ENCODE results near the gene CAST.

Gene CAST

GRCh38 chr5:96819806-96820205, 157.6 kb downstream of the CAST start:
- Histone ChIP-seq H3F3A (ENCODE audit: insufficient read depth) (no peaks in the 10 kb centered on the region), H2AFZ (ENCODE audit: low read depth, low read length, severe bottlenecking) (no peak overlapping the region), H3K4me2 (ENCODE audit: low read depth, low read length, poor library complexity, severe bottlenecking) (no peak overlapping the region)

GRCh38 chr5:96821260-96821916, 159.2 kb downstream of the CAST start:
- H3K4me2 ChIP-seq (ENCODE audit: low read depth, low read length, poor library complexity, severe bottlenecking), result no peak overlapping the region

More at GRCh38 chr5:96819806-96820205, 157.6 kb downstream of the CAST start:
- H3K36me3 ChIP-seq (ENCODE audit: low read length), result no peaks in the 10 kb centered on the region
- H3K9me3 ChIP-seq (ENCODE audit: insufficient read depth, low read length), result no peaks in the 10 kb centered on the region
- no peaks in the 10 kb centered on the region for H3K79me2 ChIP-seq (ENCODE audit: insufficient read depth, low read length)
- H3K4me3 ChIP-seq (ENCODE audit: insufficient read depth, low read length, poor library complexity, severe bottlenecking), result no peak overlapping the region
- no peak overlapping the region for H3K27ac ChIP-seq (ENCODE audit: low read depth, low read length)
- no peaks in the 10 kb centered on the region for H3K9me2 ChIP-seq (replicated peaks; ENCODE audit: insufficient read depth, low read length)
- no peak overlapping the region for H3K9ac ChIP-seq (ENCODE audit: low read length)
- H4K20me1 ChIP-seq (ENCODE audit: low read depth, low read length), result no peaks in the 10 kb centered on the region
- TF ChIP-seq EZH2phosphoT487 (conservative IDR thresholded peaks at IDR 0.05; ENCODE audit: low read length), result no peak
- no peaks in the 10 kb centered on the region for H3K27me3 ChIP-seq (ENCODE audit: low read length)

GRCh38 chr5:96822686-96823459, 160.7 kb downstream of the CAST start:
- Histone ChIP-seq H3K9ac (ENCODE audit: low read length) (no peak overlapping the region), H3K27ac (ENCODE audit: low read depth, low read length) (no peak overlapping the region), H3F3A (ENCODE audit: insufficient read depth) (no peaks in the 10 kb centered on the region), H3K27me3 (ENCODE audit: low read length) (no peaks in the 10 kb centered on the region), H3K4me3 (ENCODE audit: insufficient read depth, low read length, poor library complexity, severe bottlenecking) (no peak overlapping the region), H2AFZ (ENCODE audit: low read depth, low read length, severe bottlenecking) (no peak overlapping the region), H3K9me3 (ENCODE audit: insufficient read depth, low read length) (no peaks in the 10 kb centered on the region), H3K79me2 (ENCODE audit: insufficient read depth, low read length) (no peaks in the 10 kb centered on the region), H3K9me2 (replicated peaks; ENCODE audit: insufficient read depth, low read length) (no peaks in the 10 kb centered on the region), H3K4me2 (ENCODE audit: low read depth, low read length, poor library complexity, severe bottlenecking) (no peak overlapping the region), H4K20me1 (ENCODE audit: low read depth, low read length) (no peaks in the 10 kb centered on the region), H3K36me3 (ENCODE audit: low read length) (no peaks in the 10 kb centered on the region)
- TF ChIP-seq EZH2phosphoT487 (conservative IDR thresholded peaks at IDR 0.05; ENCODE audit: low read length) (no peak), CTCF (IDR thresholded peaks at IDR 0.05; ENCODE audit: insufficient read depth, low read length, poor library complexity, severe bottlenecking) (no peak)

More at GRCh38 chr5:96821260-96821916, 159.2 kb downstream of the CAST start:
- Histone ChIP-seq H3K36me3 (ENCODE audit: low read length) (no peaks in the 10 kb centered on the region), H3K9me3 (ENCODE audit: insufficient read depth, low read length) (no peaks in the 10 kb centered on the region), H3K4me3 (ENCODE audit: insufficient read depth, low read length, poor library complexity, severe bottlenecking) (no peak overlapping the region), H3K27ac (ENCODE audit: low read depth, low read length) (no peak overlapping the region), H3K27me3 (ENCODE audit: low read length) (no peaks in the 10 kb centered on the region), H2AFZ (ENCODE audit: low read depth, low read length, severe bottlenecking) (no peak overlapping the region), H3F3A (ENCODE audit: insufficient read depth) (no peaks in the 10 kb centered on the region), H3K79me2 (ENCODE audit: insufficient read depth, low read length) (no peaks in the 10 kb centered on the region), H3K9me2 (replicated peaks; ENCODE audit: insufficient read depth, low read length) (no peaks in the 10 kb centered on the region), H3K9ac (ENCODE audit: low read length) (no peak overlapping the region), H4K20me1 (ENCODE audit: low read depth, low read length) (no peaks in the 10 kb centered on the region)
- TF ChIP-seq EZH2phosphoT487 (conservative IDR thresholded peaks at IDR 0.05; ENCODE audit: low read length), result no peak
- no peak for TF ChIP-seq CTCF (IDR thresholded peaks at IDR 0.05; ENCODE audit: insufficient read depth, low read length, poor library complexity, severe bottlenecking)

- H3K9me3 ChIP-seq (ENCODE audit: insufficient read depth, low read length), result no peaks in the 10 kb centered on the region
- H3F3A ChIP-seq (ENCODE audit: insufficient read depth), result no peaks in the 10 kb centered on the region
- no peaks in the 10 kb centered on the region for H3K27me3 ChIP-seq (ENCODE audit: low read length)
- H4K20me1 ChIP-seq (ENCODE audit: low read depth, low read length), result no peaks in the 10 kb centered on the region
- no peak for TF ChIP-seq EZH2phosphoT487 (conservative IDR thresholded peaks at IDR 0.05; ENCODE audit: low read length)
- no peak for TF ChIP-seq CTCF (IDR thresholded peaks at IDR 0.05; ENCODE audit: insufficient read depth, low read length, poor library complexity, severe bottlenecking)
- no peak overlapping the region for H3K9ac ChIP-seq (ENCODE audit: low read length)
- H3K27ac ChIP-seq (ENCODE audit: low read depth, low read length), result no peak overlapping the region
- no peak overlapping the region for H3K4me3 ChIP-seq (ENCODE audit: insufficient read depth, low read length, poor library complexity, severe bottlenecking)
- no peak overlapping the region for H3K4me2 ChIP-seq (ENCODE audit: low read depth, low read length, poor library complexity, severe bottlenecking)
- H3K79me2 ChIP-seq (ENCODE audit: insufficient read depth, low read length), result no peaks in the 10 kb centered on the region
- H2AFZ ChIP-seq (ENCODE audit: low read depth, low read length, severe bottlenecking), result no peak overlapping the region
- H3K36me3 ChIP-seq (ENCODE audit: low read length), result no peaks in the 10 kb centered on the region
- H3K9me2 ChIP-seq (replicated peaks; ENCODE audit: insufficient read depth, low read length), result no peaks in the 10 kb centered on the region
Observed at GRCh38 chr5:96823900-96824380, 161.8 kb downstream of the CAST start.

All from SU-DHL-6 (cell line).